Transverse colon (tissue), 4 donors: ENCODE results near the gene MSH5. TPM values are rescaled to one million over a fixed set of nuclear protein-coding genes. Genes with fewer than 3 reads are reported as not detected.
A peak's percentile ranks its signal among the peaks of the same experiment; 100 is the strongest.

Experiments
- DNase-seq: peaks from one replicate; pipeline ENCODE4 v3.0.0-alpha.2; 2019
- H3K27ac ChIP-seq, 4 donors: fragments of 200-600 bp; sonication (generic); 2 replicates each; pipeline ENCODE4 v1.5.1; 2016 to 2018; ENCODE audit warnings: inconsistent platforms in 4 of 4
- H3K27me3 ChIP-seq: fragments of 200-600 bp; sonication (generic); 2 replicates; pipeline ENCODE4 v1.5.1; 2017; ENCODE audit warnings: inconsistent platforms
- H3K36me3 ChIP-seq, 4 donors: fragments of 200-600 bp; sonication (generic); 2 replicates each; pipeline ENCODE4 v1.5.1; 2017 to 2019; ENCODE audit warnings: inconsistent platforms in 4 of 4
- H3K4me1 ChIP-seq, 4 donors: fragments of 200-600 bp; sonication (generic); 2 replicates each; pipeline ENCODE4 v1.5.1; 2017 to 2020; ENCODE audit warnings: inconsistent platforms in 4 of 4
- H3K4me3 ChIP-seq, 4 donors: fragments of 200-600 bp; sonication (generic); 1 replicate in 1 of 4; 2 replicates in 3 of 4; pipeline versions ENCODE4 v1.5.1 to v1.6.1; 2017 to 2019; ENCODE audit warnings: inconsistent platforms in 4 of 4
- H3K9me3 ChIP-seq, 2 donors: fragments of 200-600 bp; sonication (generic); 2 replicates each; pipeline ENCODE4 v1.5.1; 2017 to 2019; ENCODE audit warnings: inconsistent platforms in 2 of 2
- EP300 ChIP-seq: sonication (generic); formaldehyde crosslinking; IDR thresholded peaks from one replicate; pipeline ENCODE4 v1.6.1; 2017; ENCODE audit warnings: antibody characterized with exemption, low read depth
- POLR2A ChIP-seq: fragments of 450-650 bp; IDR thresholded peaks from one replicate; pipeline ENCODE4 v1.6.1; 2016; ENCODE audit warnings: antibody characterized with exemption, mild to moderate bottlenecking, moderate library complexity
- POLR2AphosphoS5 ChIP-seq, 3 donors: sonication (generic); formaldehyde crosslinking; IDR thresholded peaks; one replicate each; pipeline ENCODE4 v1.6.1; 2016; ENCODE audit warnings: antibody characterized with exemption in 3 of 3
- WGBS, 2 donors: methylation state at CpG; one replicate each; pipeline ENCODE4 v1.1.5; 2018; ENCODE audit warnings: low coverage in 1 of 2; 5-methylcytosine and 5-hydroxymethylcytosine counted together
- in situ Hi-C, 4 donors: fragments of 200-750 bp; cut with MboI; loops; one replicate each; pipeline versions ENCODE4 v1.15.0 to v1.15.1; 2017; ENCODE audit warnings: low sequenced_read_pairs in 3 of 4, low pct_ligation_motif_present in 1 of 4, low pct_unique_long_range_greater_than_20kb in 1 of 4
- intact Hi-C: fragments of 100-400 bp; cut with DNase I; formaldehyde crosslinking; loops from one replicate; pipeline ENCODE4 v1.15.1; 2023; ENCODE audit warnings: low total_unique reads
- total RNA-seq, 4 donors: library from RNA; depleted of rRNA; stranded (reverse); fragments of >200 nt; gene quantifications; one replicate each; pipeline ENCODE4 v1.1.0, GENCODE V29; 2016
- TF ChIP-seq, protein P1 (sequence below), 5 experiments: fragments of 200-600 bp in 3 of 5; fragments of 450-650 bp in 2 of 5; sonication (generic) in 3 of 5; IDR thresholded peaks; 1 replicate in 2 of 5; 2 replicates in 3 of 5; pipeline ENCODE4 v1.5.1; 2016 to 2017; ENCODE audit warnings: antibody characterized with exemption in 5 of 5, inconsistent platforms in 3 of 5, mild to moderate bottlenecking in 2 of 5, moderate library complexity in 1 of 5

MSH5 gene
- total RNA-seq, 4 donors from 2014 or later, result 16.5 to 159 (median 43.9) TPM

DNA sequence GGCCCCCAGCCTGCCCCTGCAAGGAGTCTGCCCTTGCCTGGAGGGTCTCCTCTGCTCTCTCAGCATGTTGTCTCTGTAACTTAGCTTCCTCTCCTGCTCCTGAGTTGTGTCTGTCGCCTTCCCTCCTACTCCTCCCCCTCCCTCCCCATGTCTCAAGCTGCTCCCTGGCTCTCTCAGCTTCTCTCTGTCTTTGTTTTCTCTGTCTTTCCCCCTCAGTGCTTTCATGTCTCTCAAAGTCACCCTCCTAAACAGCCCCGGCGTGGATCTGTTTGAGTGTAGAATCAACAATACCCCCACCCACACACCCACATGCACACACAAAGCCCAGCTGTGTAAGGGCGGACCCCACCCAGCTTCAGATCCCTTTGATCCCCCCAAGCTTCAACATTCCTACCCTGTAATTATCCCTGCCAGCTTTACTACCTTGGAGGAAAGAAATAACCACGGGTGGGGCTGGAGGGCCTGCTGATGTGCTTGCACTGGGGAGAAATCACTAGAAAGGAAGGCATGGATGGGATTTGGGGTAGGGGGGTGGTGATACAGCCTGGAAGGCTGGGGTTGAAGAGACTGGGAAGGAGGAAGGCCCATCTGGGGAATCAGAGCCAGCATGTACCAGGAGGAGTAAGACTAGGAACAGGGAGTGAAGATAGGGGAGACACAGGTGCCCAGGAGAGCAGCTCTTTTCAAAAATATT, 25.7 kb upstream of the MSH5 start:
- intact Hi-C loops, result no loop called here
- WGBS, 2 donors, result 20 to 23% methylated on average over 5 of the region's 5 CpGs

DNA sequence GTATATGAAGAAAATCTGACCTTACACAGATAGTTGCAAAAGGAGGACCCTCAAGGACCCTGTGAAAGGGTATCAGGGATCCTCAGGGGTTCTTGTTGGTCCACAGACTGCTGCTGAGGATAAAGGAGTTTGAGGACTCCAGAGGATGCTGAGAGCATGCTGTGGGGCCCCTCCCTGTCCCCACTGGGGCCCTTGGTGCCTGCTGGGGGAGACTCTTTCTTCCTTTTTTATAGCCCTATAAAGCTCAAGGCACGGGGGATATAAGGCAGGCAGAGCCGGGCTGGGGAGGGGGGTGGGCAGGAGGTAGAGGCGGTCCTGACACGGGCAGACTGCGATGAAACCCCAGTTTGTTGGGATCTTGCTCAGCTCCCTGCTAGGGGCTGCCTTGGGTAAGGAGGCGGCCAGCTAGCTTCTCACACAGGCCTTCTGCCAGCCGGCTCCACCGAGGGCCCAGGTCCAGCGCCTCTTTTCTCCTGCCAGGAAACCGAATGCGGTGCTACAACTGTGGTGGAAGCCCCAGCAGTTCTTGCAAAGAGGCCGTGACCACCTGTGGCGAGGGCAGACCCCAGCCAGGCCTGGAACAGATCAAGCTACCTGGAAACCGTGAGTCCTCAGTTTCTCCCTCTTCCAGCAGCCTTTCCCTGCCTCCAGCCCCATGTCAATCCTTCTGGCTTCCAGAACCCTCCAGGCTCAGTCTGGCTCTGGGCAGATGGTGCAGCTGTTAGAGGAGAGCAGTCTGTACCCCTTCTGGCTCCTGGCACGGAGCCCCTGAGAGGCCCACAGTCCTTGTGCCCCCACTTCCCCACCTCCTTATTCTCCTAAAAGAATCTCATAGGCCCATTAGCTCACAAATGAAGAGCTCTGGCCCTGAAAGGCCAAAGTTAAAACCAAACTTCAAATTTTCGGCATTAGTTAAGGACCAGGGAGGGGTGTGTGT, 24.5 kb upstream of the MSH5 start, which contains the start of gene LY6G6D:
Gene LY6G6D (plus strand): TSS at position 327 of the 937 bp plus-strand sequence. CDS start 8 bp downstream, at position 335.
- H3K27me3 ChIP-seq, result no peaks in the 10 kb centered on the region
- intact Hi-C loops, result no loop called here
- no peaks in the 10 kb centered on the region for H3K9me3 ChIP-seq
- H3K36me3 ChIP-seq, result no peaks in the 10 kb centered on the region
- peaks cover 0 to 45% (median 32%) of the 10 kb centered on the region in 4 donors for H3K4me1 ChIP-seq
- TF ChIP-seq POLR2AphosphoS5 (IDR thresholded peaks at IDR 0.05) (no peak), POLR2A (no peak), EP300 (no peak)
- TF ChIP-seq, protein P1, sequence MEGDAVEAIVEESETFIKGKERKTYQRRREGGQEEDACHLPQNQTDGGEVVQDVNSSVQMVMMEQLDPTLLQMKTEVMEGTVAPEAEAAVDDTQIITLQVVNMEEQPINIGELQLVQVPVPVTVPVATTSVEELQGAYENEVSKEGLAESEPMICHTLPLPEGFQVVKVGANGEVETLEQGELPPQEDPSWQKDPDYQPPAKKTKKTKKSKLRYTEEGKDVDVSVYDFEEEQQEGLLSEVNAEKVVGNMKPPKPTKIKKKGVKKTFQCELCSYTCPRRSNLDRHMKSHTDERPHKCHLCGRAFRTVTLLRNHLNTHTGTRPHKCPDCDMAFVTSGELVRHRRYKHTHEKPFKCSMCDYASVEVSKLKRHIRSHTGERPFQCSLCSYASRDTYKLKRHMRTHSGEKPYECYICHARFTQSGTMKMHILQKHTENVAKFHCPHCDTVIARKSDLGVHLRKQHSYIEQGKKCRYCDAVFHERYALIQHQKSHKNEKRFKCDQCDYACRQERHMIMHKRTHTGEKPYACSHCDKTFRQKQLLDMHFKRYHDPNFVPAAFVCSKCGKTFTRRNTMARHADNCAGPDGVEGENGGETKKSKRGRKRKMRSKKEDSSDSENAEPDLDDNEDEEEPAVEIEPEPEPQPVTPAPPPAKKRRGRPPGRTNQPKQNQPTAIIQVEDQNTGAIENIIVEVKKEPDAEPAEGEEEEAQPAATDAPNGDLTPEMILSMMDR (IDR thresholded peaks at IDR 0.05), result no peak
- 60% methylated on average over 9 of the region's 16 CpGs; no CpG with 5 or more reads in 1 of the 2 donors for WGBS, 2 donors
- in situ Hi-C loops, result no loop called here
- no peak for DNase-seq
- H3K4me3 ChIP-seq, result no peak within 1 kb of the TSS
- peak within 1 kb of the TSS; percentile 15 to 64 (median 44) for H3K27ac ChIP-seq

More for the DNA sequence above, 25.7 kb upstream of the MSH5 start:
- no peaks in the 10 kb centered on the region for H3K27me3 ChIP-seq
- TF ChIP-seq POLR2A, result no peak
- no peak for TF ChIP-seq EP300
- no peak for TF ChIP-seq POLR2AphosphoS5 (IDR thresholded peaks at IDR 0.05)
- H3K9me3 ChIP-seq, result no peaks in the 10 kb centered on the region
- H3K4me3 ChIP-seq, result no peak overlapping the region
- peak; percentile 34 for DNase-seq
- in situ Hi-C loops, result no loop called here
- H3K4me1 ChIP-seq, result peaks cover 0 to 43% (median 31%) of the 10 kb centered on the region in 4 donors
- H3K27ac ChIP-seq, result peak overlapping the region; percentile 38 to 64 (median 48)
- H3K36me3 ChIP-seq, result no peaks in the 10 kb centered on the region

DNA sequence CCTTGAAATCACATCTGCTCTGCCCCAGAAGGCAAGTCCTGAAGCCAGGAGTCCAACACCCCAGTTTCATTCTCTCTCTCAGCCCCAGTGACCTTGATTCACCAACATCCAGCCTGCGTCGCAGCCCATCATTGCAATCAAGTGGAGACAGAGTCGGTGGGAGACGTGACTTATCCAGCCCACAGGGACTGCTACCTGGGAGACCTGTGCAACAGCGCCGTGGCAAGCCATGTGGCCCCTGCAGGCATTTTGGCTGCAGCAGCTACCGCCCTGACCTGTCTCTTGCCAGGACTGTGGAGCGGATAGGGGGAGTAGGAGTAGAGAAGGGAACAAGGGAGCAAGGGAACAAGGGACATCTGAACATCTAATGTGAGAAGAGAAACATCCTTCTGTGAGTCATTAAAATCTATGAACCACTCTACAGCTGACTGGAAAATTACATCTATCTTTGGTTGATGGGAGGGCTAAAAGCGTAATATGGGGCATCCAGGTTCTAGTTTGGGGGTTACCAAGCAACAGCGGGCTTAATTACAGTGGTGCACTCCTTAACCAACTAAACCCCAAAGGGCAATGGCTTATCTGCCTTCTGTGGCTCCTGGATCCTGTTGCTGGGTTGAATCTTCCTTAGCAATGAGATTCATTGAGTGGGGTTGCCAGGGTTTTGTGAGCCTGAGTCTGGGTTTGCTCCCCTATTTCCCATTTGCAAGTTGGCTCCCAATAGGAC, 22.1 kb upstream of the MSH5 start:
- Histone ChIP-seq H3K4me1 (peaks cover 0 to 36% (median 26%) of the 10 kb centered on the region in 4 donors), H3K27me3 (no peaks in the 10 kb centered on the region), H3K27ac (peak overlapping the region; percentile 13 to 63 (median 56)), H3K9me3 (no peaks in the 10 kb centered on the region), H3K36me3 (no peaks in the 10 kb centered on the region), H3K4me3 (no peak overlapping the region)
- TF ChIP-seq POLR2A, result no peak
- TF ChIP-seq, protein P1 (IDR thresholded peaks at IDR 0.05), result no peak
- TF ChIP-seq POLR2AphosphoS5 (IDR thresholded peaks at IDR 0.05), result no peak
- no peak for TF ChIP-seq EP300
- DNase-seq, result no peak
- WGBS, 2 donors, result 74 to 81% methylated on average over 5 to 10 of the region's 10 CpGs
- intact Hi-C loops, result no loop called here
- in situ Hi-C loops, result no loop called here

DNA sequence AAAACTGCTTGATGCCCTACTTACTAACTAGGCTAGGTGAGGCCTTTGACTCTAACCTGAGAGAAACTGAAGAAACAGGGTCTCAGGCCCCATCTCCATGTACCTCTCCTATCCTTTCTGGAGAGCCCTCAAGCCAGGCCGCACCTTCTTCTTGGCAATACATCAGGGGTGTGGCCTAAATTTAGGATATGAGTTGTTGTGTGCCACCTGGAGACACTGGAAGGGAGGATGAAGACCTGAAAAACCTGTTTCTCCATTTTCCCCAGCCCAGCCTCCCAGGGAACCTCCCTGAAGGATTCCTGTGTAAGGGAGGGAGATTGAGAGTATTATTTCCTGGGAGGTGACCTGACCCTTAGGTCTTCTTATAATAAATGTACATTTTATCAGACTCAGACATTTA, 21.5 kb upstream of the MSH5 start:
- Histone ChIP-seq H3K36me3 (no peaks in the 10 kb centered on the region), H3K27me3 (no peaks in the 10 kb centered on the region), H3K27ac (peak overlapping the region; percentile 52 to 66 (median 60)), H3K4me1 (peaks cover 0 to 36% (median 26%) of the 10 kb centered on the region in 4 donors), H3K4me3 (no peak overlapping the region), H3K9me3 (no peaks in the 10 kb centered on the region)
- WGBS, 2 donors, result 58% methylated on average over 1 of the region's 1 CpG; no CpG with 5 or more reads in 1 of the 2 donors
- TF ChIP-seq, protein P1 (IDR thresholded peaks at IDR 0.05), result no peak
- TF ChIP-seq EP300 (no peak), POLR2AphosphoS5 (IDR thresholded peaks at IDR 0.05) (peak in 2 of 3 donors; percentile 23 to 51)
- DNase-seq, result peak; percentile 78
- intact Hi-C loops, result no loop called here
- in situ Hi-C loops, result no loop called here
